ENCODE results near the gene ANO7.

Gene ANO7

DNA sequence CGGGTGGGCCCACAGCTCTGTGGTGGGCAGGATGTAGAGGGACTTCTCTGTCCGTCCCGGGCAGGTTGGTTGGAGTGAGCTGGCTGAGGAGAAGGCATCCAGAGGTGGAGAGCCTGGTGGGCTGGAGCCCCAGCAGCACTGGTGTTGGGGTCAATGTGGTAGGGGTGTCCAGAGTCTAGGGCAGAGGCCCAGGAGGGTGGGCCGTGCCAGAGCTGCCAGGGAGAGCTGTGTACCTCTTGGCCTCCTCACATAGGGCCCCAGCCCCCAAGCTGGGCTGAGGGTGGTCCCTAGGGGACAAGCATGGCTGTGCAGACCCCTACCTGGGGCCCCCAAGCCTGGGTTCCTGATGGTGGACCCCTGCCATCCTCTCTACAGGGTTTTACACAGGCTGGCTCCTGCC lies 16.0 kb downstream of the ANO7 start:
- Mint-ChIP-seq H3K4me1 (no peaks in the 10 kb centered on the region), H3K27ac (no peak overlapping the region), H3K27me3 (ENCODE audit: low read depth) (peaks cover 3% of the 10 kb centered on the region), H3K9me3 (no peaks in the 10 kb centered on the region), H3K36me3 (ENCODE audit: low read depth) (no peaks in the 10 kb centered on the region), H3K4me3 (no peak overlapping the region)
- TF ChIP-seq, protein P1, sequence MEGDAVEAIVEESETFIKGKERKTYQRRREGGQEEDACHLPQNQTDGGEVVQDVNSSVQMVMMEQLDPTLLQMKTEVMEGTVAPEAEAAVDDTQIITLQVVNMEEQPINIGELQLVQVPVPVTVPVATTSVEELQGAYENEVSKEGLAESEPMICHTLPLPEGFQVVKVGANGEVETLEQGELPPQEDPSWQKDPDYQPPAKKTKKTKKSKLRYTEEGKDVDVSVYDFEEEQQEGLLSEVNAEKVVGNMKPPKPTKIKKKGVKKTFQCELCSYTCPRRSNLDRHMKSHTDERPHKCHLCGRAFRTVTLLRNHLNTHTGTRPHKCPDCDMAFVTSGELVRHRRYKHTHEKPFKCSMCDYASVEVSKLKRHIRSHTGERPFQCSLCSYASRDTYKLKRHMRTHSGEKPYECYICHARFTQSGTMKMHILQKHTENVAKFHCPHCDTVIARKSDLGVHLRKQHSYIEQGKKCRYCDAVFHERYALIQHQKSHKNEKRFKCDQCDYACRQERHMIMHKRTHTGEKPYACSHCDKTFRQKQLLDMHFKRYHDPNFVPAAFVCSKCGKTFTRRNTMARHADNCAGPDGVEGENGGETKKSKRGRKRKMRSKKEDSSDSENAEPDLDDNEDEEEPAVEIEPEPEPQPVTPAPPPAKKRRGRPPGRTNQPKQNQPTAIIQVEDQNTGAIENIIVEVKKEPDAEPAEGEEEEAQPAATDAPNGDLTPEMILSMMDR (IDR thresholded peaks at IDR 0.05; ENCODE audit: unreplicated experiment in 3 of 3): no peak

DNA sequence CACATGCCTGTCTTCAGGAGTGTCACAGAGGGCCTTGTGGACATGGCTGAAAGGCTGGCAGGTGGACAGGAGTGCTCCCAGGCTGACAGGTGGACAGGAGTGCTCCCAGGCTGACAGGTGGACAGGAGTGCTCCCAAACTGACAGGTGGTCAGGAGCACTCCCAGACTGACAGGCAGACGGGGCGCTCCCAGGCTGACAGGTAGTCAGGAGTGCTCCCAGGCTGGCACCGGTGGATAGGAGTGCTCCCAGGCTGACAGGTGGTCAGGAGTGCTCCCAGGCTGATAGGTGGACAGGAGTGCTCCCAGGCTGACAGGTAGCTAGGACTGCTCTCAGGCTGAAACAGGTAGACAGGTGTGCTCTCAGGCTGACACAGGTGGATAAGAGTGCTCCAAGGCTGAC lies 16.6 kb downstream of the ANO7 start:
- no peaks in the 10 kb centered on the region for H3K9me3 Mint-ChIP-seq
- H3K27me3 Mint-ChIP-seq (ENCODE audit: low read depth): peaks cover 3% of the 10 kb centered on the region
- no peaks in the 10 kb centered on the region for H3K36me3 Mint-ChIP-seq (ENCODE audit: low read depth)
- H3K4me1 Mint-ChIP-seq: no peaks in the 10 kb centered on the region
- no peak overlapping the region for H3K27ac Mint-ChIP-seq
- H3K4me3 Mint-ChIP-seq: no peak overlapping the region
- TF ChIP-seq, protein P1 (IDR thresholded peaks at IDR 0.05; ENCODE audit: unreplicated experiment in 3 of 3): no peak

DNA sequence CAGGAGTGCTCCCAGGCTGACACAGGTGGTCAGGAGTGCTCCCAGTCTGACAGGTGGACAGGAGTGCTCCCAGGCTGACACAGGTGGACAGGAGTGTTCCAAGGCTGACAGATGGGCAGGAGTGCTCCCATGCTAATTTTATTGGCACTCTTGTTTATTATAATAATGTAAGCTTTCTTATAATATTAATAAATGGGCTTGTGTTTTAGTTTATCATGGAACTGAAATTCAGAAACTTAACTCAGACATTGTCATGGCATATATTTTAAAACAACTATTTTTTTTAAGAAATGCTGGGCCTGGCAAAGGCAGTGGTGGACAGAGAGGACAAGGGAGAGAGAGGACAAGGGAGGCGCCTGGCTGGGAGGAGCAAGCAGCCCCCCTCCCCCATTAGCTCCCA lies 18.7 kb downstream of the ANO7 start:
- TF ChIP-seq, protein P1 (IDR thresholded peaks at IDR 0.05; ENCODE audit: unreplicated experiment in 3 of 3): no peak
- Mint-ChIP-seq H3K4me3 (no peak overlapping the region), H3K27me3 (ENCODE audit: low read depth) (peaks cover 10% of the 10 kb centered on the region), H3K4me1 (no peaks in the 10 kb centered on the region), H3K36me3 (ENCODE audit: low read depth) (no peaks in the 10 kb centered on the region), H3K9me3 (no peaks in the 10 kb centered on the region), H3K27ac (no peak overlapping the region)

DNA sequence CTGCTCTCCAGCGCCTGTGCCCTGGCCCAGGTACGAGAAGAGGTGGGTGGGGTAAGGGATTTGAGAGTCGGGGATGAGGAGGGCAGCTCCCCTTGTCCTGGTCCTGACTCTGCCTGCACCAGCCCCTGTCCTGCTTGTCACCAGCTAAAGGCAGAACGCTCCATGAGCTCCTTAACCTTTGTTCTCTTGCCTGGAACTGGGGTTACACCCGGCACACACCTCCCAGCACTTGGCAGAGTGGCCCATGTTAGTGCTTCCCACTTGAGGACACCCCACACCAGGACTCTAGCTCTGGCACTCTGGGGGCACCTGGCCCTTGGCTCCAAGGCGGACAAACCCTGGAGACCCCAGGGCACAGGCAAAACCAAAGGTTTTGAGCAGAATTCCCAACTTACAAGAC lies 19.2 kb downstream of the ANO7 start:
- Mint-ChIP-seq H3K9me3 (no peaks in the 10 kb centered on the region), H3K4me1 (no peaks in the 10 kb centered on the region), H3K4me3 (no peak overlapping the region), H3K36me3 (ENCODE audit: low read depth) (no peaks in the 10 kb centered on the region), H3K27ac (no peak overlapping the region), H3K27me3 (ENCODE audit: low read depth) (peaks cover 11% of the 10 kb centered on the region)
- TF ChIP-seq, protein P1 (IDR thresholded peaks at IDR 0.05; ENCODE audit: unreplicated experiment in 3 of 3): no peak

DNA sequence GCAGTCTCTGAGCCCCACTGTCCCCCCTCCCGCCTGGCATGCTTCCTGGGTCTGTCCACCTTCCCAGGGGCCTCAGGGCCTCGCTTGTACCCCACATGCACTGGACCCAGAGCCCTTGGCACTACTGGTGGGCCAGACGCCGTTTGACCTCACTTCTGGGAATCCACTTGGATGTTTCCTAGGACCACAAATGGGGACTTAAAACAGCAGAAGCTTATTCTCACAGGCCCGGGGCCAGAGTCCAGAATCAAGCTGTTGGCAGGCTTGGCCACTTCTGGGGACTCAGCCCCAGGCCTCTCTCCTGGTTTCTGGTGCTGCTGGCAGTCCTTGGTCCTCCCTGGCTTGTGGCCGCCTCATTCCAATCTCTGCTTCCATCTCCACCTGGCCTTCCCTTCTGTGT lies 19.6 kb downstream of the ANO7 start:
- Mint-ChIP-seq H3K27ac (no peak overlapping the region), H3K27me3 (ENCODE audit: low read depth) (peaks cover 11% of the 10 kb centered on the region), H3K9me3 (no peaks in the 10 kb centered on the region), H3K4me1 (no peaks in the 10 kb centered on the region), H3K4me3 (no peak overlapping the region), H3K36me3 (ENCODE audit: low read depth) (no peaks in the 10 kb centered on the region)
- TF ChIP-seq, protein P1 (IDR thresholded peaks at IDR 0.05; ENCODE audit: unreplicated experiment in 3 of 3): no peak

DNA sequence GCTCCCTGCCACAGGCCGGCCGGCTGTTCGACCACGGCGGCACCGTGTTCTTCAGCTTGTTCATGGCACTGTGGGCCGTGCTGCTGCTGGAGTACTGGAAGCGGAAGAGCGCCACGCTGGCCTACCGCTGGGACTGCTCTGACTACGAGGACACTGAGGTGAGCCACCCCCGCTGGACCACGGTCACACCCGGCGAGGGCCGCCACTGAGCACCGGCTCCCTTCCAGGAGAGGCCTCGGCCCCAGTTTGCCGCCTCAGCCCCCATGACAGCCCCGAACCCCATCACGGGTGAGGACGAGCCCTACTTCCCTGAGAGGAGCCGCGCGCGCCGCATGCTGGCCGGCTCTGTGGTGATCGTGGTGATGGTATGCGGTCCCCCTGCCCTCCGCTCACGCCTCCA lies 20.8 kb downstream of the ANO7 start:
- Mint-ChIP-seq H3K4me3 (no peak overlapping the region), H3K9me3 (no peaks in the 10 kb centered on the region), H3K4me1 (no peaks in the 10 kb centered on the region), H3K27ac (no peak overlapping the region), H3K27me3 (ENCODE audit: low read depth) (peaks cover 14% of the 10 kb centered on the region), H3K36me3 (ENCODE audit: low read depth) (no peaks in the 10 kb centered on the region)
- TF ChIP-seq, protein P1 (IDR thresholded peaks at IDR 0.05; ENCODE audit: unreplicated experiment in 3 of 3): no peak

All from nephron (organoid).